Keratinocyte (primary cell): ENCODE results near the gene CDKAL1. TPM values are rescaled to one million over a fixed set of nuclear protein-coding genes. Genes with fewer than 3 reads are reported as not detected.

Experiments used
- DNase-seq: peaks from one replicate; pipeline ENCODE4 v3.0.0-alpha.2; 2011; ENCODE audit warnings: low read depth, missing footprints, low spot score
- FAIRE-seq: peaks from 2 replicates; lab custom pipeline; 2011; peaks lifted over from hg19 to GRCh38; lab: Jason Lieb, UNC
- H2AFZ ChIP-seq: 2 replicates; pipeline ENCODE4 v1.6.0; 2012; ENCODE audit warnings: low read length, control low read depth, inconsistent platforms; ENCODE audit not compliant: control insufficient read depth
- H3K27ac ChIP-seq: 2 replicates; pipeline ENCODE4 v1.5.1; 2011; ENCODE audit warnings: low read length; ENCODE audit not compliant: control insufficient read depth, insufficient read depth
- H3K27me3 ChIP-seq: 3 replicates; pipeline ENCODE4 v1.6.0; 2011; ENCODE audit warnings: low read length; ENCODE audit not compliant: control insufficient read depth, insufficient read depth; ENCODE audit errors: extremely low read depth
- H3K36me3 ChIP-seq, 2 experiments: 2 replicates in 1 of 2; 3 replicates in 1 of 2; pipeline ENCODE4 v1.5.1; 2011; ENCODE audit warnings: low read length in 2 of 2, mild to moderate bottlenecking in 1 of 2; ENCODE audit not compliant: control insufficient read depth in 2 of 2, insufficient read depth in 2 of 2; ENCODE audit errors: extremely low read depth in 1 of 2
- H3K4me1 ChIP-seq: 3 replicates; pipeline ENCODE4 v1.5.1; 2011; ENCODE audit warnings: low read length; ENCODE audit not compliant: control insufficient read depth, insufficient read depth; ENCODE audit errors: extremely low read depth
- H3K4me2 ChIP-seq: 3 replicates; pipeline ENCODE4 v1.6.0; 2011; ENCODE audit warnings: low read depth, low read length; ENCODE audit not compliant: control insufficient read depth, insufficient read depth; ENCODE audit errors: extremely low read depth
- H3K4me3 ChIP-seq, 3 experiments: fragments of 200-600 bp in 1 of 3; sonication (generic) in 1 of 3; 2 replicates in 2 of 3; 3 replicates in 1 of 3; pipeline ENCODE4 v1.5.1; 2011 to 2016; ENCODE audit warnings: low read length in 3 of 3, mild to moderate bottlenecking in 3 of 3, control low read depth in 2 of 3, inconsistent platforms in 1 of 3, low read depth in 1 of 3, mixed read lengths in 1 of 3, mixed run types in 1 of 3, moderate library complexity in 1 of 3; ENCODE audit not compliant: control insufficient read depth in 2 of 3, insufficient read depth in 2 of 3; ENCODE audit errors: extremely low read depth in 1 of 3
- H3K79me2 ChIP-seq: 2 replicates; pipeline ENCODE4 v1.6.0; 2012; ENCODE audit warnings: low read length; ENCODE audit not compliant: control insufficient read depth, insufficient read depth
- H3K9ac ChIP-seq: 3 replicates; pipeline ENCODE4 v1.6.0; 2011; ENCODE audit warnings: low read length; ENCODE audit not compliant: control insufficient read depth, insufficient read depth; ENCODE audit errors: extremely low read depth
- H3K9me1 ChIP-seq: 3 replicates; pipeline ENCODE4 v1.6.0; 2011; ENCODE audit warnings: low read length; ENCODE audit not compliant: control insufficient read depth, insufficient read depth; ENCODE audit errors: extremely low read depth
- H3K9me3 ChIP-seq: 2 replicates; pipeline ENCODE4 v1.5.1; 2012; ENCODE audit warnings: low read depth, low read length; ENCODE audit not compliant: control insufficient read depth
- H4K20me1 ChIP-seq: 3 replicates; pipeline ENCODE4 v1.6.0; 2011; ENCODE audit warnings: low read length; ENCODE audit not compliant: control insufficient read depth, insufficient read depth; ENCODE audit errors: extremely low read depth
- EZH2 ChIP-seq: IDR thresholded peaks from one replicate; pipeline ENCODE4 v1.6.1; 2012; ENCODE audit warnings: inconsistent platforms, mild to moderate bottlenecking, low read length, moderate library complexity
- dilution Hi-C: fragments of 300-500 bp; cut with MboI; formaldehyde crosslinking; loops from one replicate; pipeline ENCODE4 v1.7.0; 2020; ENCODE audit warnings: low sequenced_read_pairs; ENCODE audit not compliant: extremely low pct_ligation_motif_present
- polyA plus RNA-seq, 5 experiments: library from polyadenylated mRNA; depleted of rRNA in 3 of 5; stranded (reverse) in 3 of 5; stranded (forward) in 1 of 5; unstranded in 1 of 5; fragments of >200 nt; gene quantifications; 1 replicate in 1 of 5; 2 replicates in 3 of 5; 3 replicates in 1 of 5; pipeline versions ENCODE4 v1.2.1 to v1.2.3, GENCODE V29; 2011 to 2012; ENCODE audit warnings: missing spikeins in 2 of 5, low read depth in 1 of 5, low replicate concordance in 1 of 5
- TF ChIP-seq, protein P1 (sequence below), 3 experiments: IDR thresholded peaks in 1 of 3; conservative IDR thresholded peaks in 1 of 3; optimal IDR thresholded peaks in 1 of 3; 2 replicates in 2 of 3; 3 replicates in 1 of 3; pipeline versions ENCODE3 to v1.5.1; 2011; ENCODE audit warnings: low read length in 3 of 3, mild to moderate bottlenecking in 3 of 3, moderate library complexity in 2 of 3, control low read depth in 1 of 3, inconsistent platforms in 1 of 3; ENCODE audit not compliant: insufficient read depth in 2 of 3; ENCODE audit errors: extremely low read depth in 1 of 3

Gene CDKAL1
- polyA plus RNA-seq, 1 donor (not counting 4 experiments of a cell fraction or from before 2014, with no cell fraction given), result 5.6 TPM

DNA sequence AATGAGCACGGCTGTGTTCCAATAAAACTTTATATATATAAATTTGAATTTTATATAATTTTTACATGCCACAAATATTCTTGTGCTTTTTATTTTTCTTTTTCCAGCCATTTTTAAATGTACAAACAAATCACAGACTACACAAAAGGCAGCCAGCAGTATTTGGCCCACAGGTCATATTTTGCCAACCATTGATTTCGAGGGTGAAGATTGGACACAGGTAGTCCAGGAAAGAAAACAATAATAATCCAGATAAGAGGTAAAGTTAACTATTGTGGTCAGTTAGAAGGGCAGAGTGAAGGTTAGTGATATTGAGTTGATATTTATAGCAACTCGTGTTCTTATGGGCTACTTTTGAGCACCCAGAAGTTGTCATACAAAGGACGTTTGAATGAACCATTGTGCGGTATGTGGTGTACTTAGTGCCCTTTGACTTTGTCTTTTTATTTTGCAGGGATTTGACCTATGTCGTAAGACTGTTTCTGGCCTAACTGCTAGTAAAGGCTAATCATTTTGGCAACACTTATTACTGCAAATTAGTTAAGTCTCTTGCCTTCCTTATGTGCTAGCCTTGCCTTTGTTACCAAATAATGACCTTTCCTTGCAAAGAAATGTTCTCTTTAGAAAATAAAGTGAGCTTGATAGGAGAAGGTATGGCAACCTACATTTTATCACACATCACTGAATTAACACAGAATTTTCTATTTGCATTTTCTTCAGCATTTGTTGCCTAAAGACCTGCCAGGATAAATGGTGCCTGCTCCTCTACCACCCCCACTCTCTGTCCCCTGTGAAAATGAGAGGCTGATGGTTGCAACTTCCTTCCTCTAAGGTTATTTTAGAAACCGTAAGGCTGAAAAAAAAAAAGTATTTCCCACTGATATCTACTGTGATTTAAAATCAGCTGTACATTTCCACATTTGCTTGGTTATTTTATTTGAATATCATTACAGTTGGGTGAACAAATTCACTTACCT is 565.4 kb downstream of the CDKAL1 start:
- Histone ChIP-seq H3K9me1 (no peaks in the 10 kb centered on the region), H3K9me3 (no peaks in the 10 kb centered on the region), H3K27me3 (no peaks in the 10 kb centered on the region), H2AFZ (no peak overlapping the region), H4K20me1 (no peaks in the 10 kb centered on the region), H3K9ac (no peak overlapping the region), H3K27ac (no peak overlapping the region), H3K79me2 (no peaks in the 10 kb centered on the region), H3K4me1 (peaks cover 2% of the 10 kb centered on the region), H3K4me3 (no peak overlapping the region), H3K4me2 (no peak overlapping the region), H3K36me3 (no peaks in the 10 kb centered on the region)
- DNase-seq (no peak), FAIRE-seq (no peak)
- dilution Hi-C loops, result no loop called here
- TF ChIP-seq EZH2, result no peak
- TF ChIP-seq, protein P1, sequence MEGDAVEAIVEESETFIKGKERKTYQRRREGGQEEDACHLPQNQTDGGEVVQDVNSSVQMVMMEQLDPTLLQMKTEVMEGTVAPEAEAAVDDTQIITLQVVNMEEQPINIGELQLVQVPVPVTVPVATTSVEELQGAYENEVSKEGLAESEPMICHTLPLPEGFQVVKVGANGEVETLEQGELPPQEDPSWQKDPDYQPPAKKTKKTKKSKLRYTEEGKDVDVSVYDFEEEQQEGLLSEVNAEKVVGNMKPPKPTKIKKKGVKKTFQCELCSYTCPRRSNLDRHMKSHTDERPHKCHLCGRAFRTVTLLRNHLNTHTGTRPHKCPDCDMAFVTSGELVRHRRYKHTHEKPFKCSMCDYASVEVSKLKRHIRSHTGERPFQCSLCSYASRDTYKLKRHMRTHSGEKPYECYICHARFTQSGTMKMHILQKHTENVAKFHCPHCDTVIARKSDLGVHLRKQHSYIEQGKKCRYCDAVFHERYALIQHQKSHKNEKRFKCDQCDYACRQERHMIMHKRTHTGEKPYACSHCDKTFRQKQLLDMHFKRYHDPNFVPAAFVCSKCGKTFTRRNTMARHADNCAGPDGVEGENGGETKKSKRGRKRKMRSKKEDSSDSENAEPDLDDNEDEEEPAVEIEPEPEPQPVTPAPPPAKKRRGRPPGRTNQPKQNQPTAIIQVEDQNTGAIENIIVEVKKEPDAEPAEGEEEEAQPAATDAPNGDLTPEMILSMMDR (optimal IDR thresholded peaks at IDR 0.05 in 1 of 3, IDR thresholded peaks at IDR 0.05 in 1 of 3, conservative IDR thresholded peaks at IDR 0.05 in 1 of 3; ENCODE audit: extremely low read depth in 1 of 3, insufficient read depth in 2 of 3, low read length in 3 of 3), result no peak

DNA sequence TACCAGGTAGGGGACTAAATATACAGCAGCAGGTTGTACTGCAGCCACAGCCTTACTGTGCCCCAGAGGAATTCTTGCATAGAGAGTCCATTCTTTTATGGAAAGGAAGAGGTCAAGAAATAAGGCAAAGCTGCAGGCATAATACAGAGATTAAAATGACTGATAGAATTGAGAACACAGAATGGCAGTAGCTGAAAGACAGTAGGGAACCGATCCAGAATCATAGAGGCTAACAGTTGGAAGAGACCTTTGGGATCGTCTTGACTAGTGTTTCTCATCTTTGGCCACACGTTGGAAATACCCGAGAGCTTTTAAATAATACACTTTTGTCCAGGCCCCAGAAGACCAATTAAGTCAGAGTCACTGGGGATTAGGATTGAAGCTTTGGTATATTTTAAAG is 566.7 kb downstream of the CDKAL1 start:
- peaks cover 2% of the 10 kb centered on the region for H3K4me1 ChIP-seq
- H4K20me1 ChIP-seq, result no peaks in the 10 kb centered on the region
- no peak for FAIRE-seq
- no peaks in the 10 kb centered on the region for H3K79me2 ChIP-seq
- no peaks in the 10 kb centered on the region for H3K9me3 ChIP-seq
- no peak overlapping the region for H3K27ac ChIP-seq
- H3K9ac ChIP-seq, result no peak overlapping the region
- no peak for TF ChIP-seq EZH2
- TF ChIP-seq, protein P1 (optimal IDR thresholded peaks at IDR 0.05 in 1 of 3, IDR thresholded peaks at IDR 0.05 in 1 of 3, conservative IDR thresholded peaks at IDR 0.05 in 1 of 3; ENCODE audit: extremely low read depth in 1 of 3, insufficient read depth in 2 of 3, low read length in 3 of 3), result no peak
- no peak overlapping the region for H2AFZ ChIP-seq
- H3K36me3 ChIP-seq, result no peaks in the 10 kb centered on the region
- H3K9me1 ChIP-seq, result no peaks in the 10 kb centered on the region
- no peak for DNase-seq
- no peak overlapping the region for H3K4me3 ChIP-seq
- dilution Hi-C loops, result no loop called here
- H3K27me3 ChIP-seq, result no peaks in the 10 kb centered on the region
- no peak overlapping the region for H3K4me2 ChIP-seq
